Activated B cell treated with CpG ODN at 0.5 μM for 24 hours (primary cell): ENCODE measurements around the gene IRX3. TPM values are rescaled to one million over a fixed set of nuclear protein-coding genes. Genes with fewer than 3 reads are reported as not detected.

Experiments
- ATAC-seq: fragments of 200-7000 bp; cut with Tn5 transposase; one replicate; pipeline ENCODE4 v1.10.0; 2021; ENCODE audit warnings: low read depth, mild to moderate bottlenecking, moderate library complexity
- CTCF ChIA-PET: fragments of 350-600 bp; sonication (Branson Sonifier 250); formaldehyde crosslinking; loops from one replicate; lab custom pipeline; 2021; ENCODE audit warnings: antibody characterized with exemption; lab: Charles Lee
- POLR2A ChIA-PET: fragments of 350-600 bp; sonication (Branson Sonifier 250); formaldehyde crosslinking; loops from one replicate; lab custom pipeline; 2021; ENCODE audit warnings: antibody characterized with exemption; lab: Charles Lee
- DNase-seq: peaks from one replicate; pipeline ENCODE4 v3.0.0; 2022
- H3K27ac Mint-ChIP-seq: one replicate; pipeline ENCODE4 v1.8.0; 2020; ENCODE audit warnings: mixed read lengths
- H3K27me3 Mint-ChIP-seq: one replicate; pipeline ENCODE4 v1.8.0; 2021; ENCODE audit warnings: mixed read lengths
- H3K36me3 Mint-ChIP-seq: one replicate; pipeline ENCODE4 v1.8.0; 2021; ENCODE audit warnings: low read depth, mixed read lengths
- H3K4me1 Mint-ChIP-seq: one replicate; pipeline ENCODE4 v1.8.0; 2021; ENCODE audit warnings: mixed read lengths
- H3K4me3 Mint-ChIP-seq: one replicate; pipeline ENCODE4 v1.8.0; 2020; ENCODE audit warnings: mild to moderate bottlenecking, mixed read lengths
- H3K9me3 Mint-ChIP-seq: one replicate; pipeline ENCODE4 v1.8.0; 2020; ENCODE audit warnings: mixed read lengths
- CTCF ChIP-seq: fragments of 200-600 bp; IDR thresholded peaks from one replicate; pipeline ENCODE4 v1.8.0; 2022; ENCODE audit warnings: antibody characterized with exemption, mild to moderate bottlenecking
- intact Hi-C: fragments of 100-400 bp; cut with micrococcal nuclease; formaldehyde crosslinking; loops from one replicate; pipeline ENCODE4 v1.15.1; 2024
- total RNA-seq: library from RNA; stranded (reverse); gene quantifications from 2 replicates; pipeline ENCODE4 v1.2.3, GENCODE V29; 2022

Gene IRX3
- total RNA-seq, 1 donor from 2014 or later = not detected

- Mint-ChIP-seq H3K4me1 (no peaks in the 10 kb centered on the region), H3K9me3 (peaks cover 3% of the 10 kb centered on the region), H3K27ac (no peak overlapping the region), H3K4me3 (no peak overlapping the region), H3K36me3 (no peaks in the 10 kb centered on the region), H3K27me3 (no peaks in the 10 kb centered on the region)
- intact Hi-C loops = no loop called here
- POLR2A ChIA-PET = no interaction called here
- no peak for TF ChIP-seq CTCF
- CTCF ChIA-PET = no interaction called here
- no peak for DNase-seq
- no peak for ATAC-seq
Measured at GRCh38 chr16:54243202-54243601, 43.4 kb downstream of the IRX3 start.

DNA sequence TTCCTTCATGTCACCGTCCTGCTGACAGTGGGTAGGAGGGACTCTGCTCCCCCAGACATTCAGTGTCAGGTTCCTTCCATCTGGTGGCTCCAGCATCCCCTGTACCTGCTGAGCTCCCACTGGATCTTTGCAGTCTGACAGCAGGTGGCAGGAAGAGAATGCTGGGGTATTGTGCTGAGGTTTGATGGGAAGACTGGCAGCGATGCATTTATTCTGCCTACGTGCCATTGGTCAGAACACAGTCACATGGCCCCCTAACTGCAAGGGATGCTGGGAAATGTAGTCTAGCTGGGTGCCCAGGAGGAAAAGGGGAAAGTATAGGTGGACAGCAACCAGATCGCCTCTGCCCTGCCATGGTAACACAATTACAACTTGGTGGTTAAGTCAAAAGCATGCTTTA lies 44.4 kb downstream of the IRX3 start:
- no peak overlapping the region for H3K27ac Mint-ChIP-seq
- H3K4me1 Mint-ChIP-seq = no peaks in the 10 kb centered on the region
- DNase-seq = no peak
- ChIA-PET POLR2A (no interaction called here), CTCF (no interaction called here)
- intact Hi-C loops = no loop called here
- peaks cover under 1% of the 10 kb centered on the region for H3K27me3 Mint-ChIP-seq
- no peaks in the 10 kb centered on the region for H3K36me3 Mint-ChIP-seq
- peaks cover 3% of the 10 kb centered on the region for H3K9me3 Mint-ChIP-seq
- no peak overlapping the region for H3K4me3 Mint-ChIP-seq
- TF ChIP-seq CTCF = no peak
- no peak for ATAC-seq

DNA sequence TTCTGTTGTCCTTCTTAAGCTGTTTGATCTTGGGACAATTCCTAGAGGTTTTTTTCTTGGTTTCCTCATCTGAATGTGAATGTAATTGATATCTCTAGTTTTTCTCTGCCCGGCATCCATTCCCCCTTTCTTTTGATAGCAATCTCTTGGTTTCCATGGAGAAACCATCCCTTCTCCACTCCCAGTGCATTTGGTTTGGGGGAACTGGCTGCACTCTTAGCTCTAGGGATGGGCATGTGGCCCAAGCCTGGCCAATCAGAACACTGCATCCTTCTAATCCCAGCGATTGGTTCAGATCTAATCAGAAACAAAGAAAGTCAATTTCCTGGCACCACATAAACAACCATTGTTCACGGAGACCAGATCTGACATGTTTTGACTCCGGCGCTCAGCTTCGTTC lies 45.1 kb downstream of the IRX3 start:
- TF ChIP-seq CTCF = no peak
- H3K27ac Mint-ChIP-seq = no peak overlapping the region

DNA sequence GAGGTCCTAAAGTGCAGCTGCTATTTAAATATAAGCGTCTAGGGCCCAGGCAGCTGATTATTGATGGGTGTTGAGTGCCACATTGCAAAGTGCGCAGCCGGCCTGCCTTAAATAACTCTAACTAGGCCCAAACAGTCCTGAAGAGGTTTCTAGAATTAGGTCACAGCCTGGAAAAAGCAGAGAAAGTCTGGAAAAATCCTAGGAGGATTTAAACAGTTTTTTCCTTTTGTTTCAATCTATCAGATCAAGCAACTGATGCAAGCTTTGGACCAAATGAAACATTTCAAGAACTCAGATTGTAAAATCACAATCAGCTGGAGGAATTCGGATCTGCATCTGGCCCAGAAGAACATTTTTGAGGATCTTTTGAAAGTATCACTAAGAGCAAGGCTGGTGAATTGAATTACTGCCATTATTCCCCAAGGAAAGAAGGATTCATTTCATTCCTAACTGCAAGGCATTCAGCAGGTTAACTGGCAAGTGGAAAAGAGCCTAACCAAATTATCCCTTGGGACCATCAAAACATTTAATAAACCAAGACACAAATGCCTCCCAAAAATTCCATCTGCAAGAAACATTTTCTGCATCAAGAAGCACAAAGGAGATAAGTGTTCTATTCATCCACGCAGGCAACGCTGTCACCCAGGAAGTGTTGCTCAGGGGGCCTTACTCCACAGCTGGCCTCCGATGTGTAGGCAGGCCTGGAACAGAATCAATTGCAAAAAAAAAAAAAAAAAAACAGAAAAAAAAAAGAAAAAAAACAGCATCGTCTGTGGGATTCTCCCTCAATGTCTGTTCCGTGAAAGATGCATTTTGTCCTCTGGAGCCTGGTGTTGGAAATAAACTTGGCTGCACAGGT lies 46.1 kb downstream of the IRX3 start:
- CTCF ChIA-PET = no interaction called here
- H3K4me3 Mint-ChIP-seq = no peak overlapping the region
- H3K36me3 Mint-ChIP-seq = no peaks in the 10 kb centered on the region
- H3K4me1 Mint-ChIP-seq = no peaks in the 10 kb centered on the region
- no peak for TF ChIP-seq CTCF
- DNase-seq (no peak), ATAC-seq (no peak)
- no peaks in the 10 kb centered on the region for H3K9me3 Mint-ChIP-seq
- POLR2A ChIA-PET = no interaction called here
- H3K27ac Mint-ChIP-seq = no peak overlapping the region
- peaks cover 4% of the 10 kb centered on the region for H3K27me3 Mint-ChIP-seq
- intact Hi-C loops = no loop called here

More for the DNA sequence above, 45.1 kb downstream of the IRX3 start:
- Mint-ChIP-seq H3K9me3 (peaks cover 3% of the 10 kb centered on the region), H3K4me1 (no peaks in the 10 kb centered on the region), H3K27me3 (peaks cover 4% of the 10 kb centered on the region), H3K4me3 (no peak overlapping the region), H3K36me3 (no peaks in the 10 kb centered on the region)
- DNase-seq (no peak), ATAC-seq (no peak)
- intact Hi-C loops = no loop called here
- POLR2A ChIA-PET = no interaction called here
- CTCF ChIA-PET = no interaction called here

DNA sequence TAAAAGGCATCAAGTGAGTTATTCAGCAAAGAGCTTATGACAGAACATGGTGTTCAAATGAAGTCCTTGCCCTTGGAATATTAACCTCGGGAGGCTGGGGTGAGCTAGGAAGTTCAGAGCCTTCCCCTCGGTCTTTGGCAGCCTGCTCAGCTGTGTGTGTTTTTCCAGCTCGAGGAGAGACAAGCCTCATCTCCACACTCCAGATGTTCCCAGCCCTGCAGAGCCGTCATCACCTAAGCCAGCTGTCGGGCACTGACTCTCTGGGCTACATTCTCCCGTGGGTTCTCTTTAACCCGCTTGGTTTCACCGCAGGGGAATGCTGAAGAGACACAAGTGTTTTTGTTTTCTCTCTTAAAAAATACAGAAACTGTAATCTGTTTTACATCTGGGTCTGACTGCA lies 47.1 kb downstream of the IRX3 start:
- Mint-ChIP-seq H3K9me3 (no peaks in the 10 kb centered on the region), H3K36me3 (no peaks in the 10 kb centered on the region), H3K4me3 (no peak overlapping the region), H3K27me3 (peaks cover 8% of the 10 kb centered on the region), H3K27ac (no peak overlapping the region), H3K4me1 (no peaks in the 10 kb centered on the region)
- POLR2A ChIA-PET = no interaction called here
- ATAC-seq (no peak), DNase-seq (no peak)
- intact Hi-C loops = no loop called here
- TF ChIP-seq CTCF = no peak
- CTCF ChIA-PET = no interaction called here
